Measurements from ENCODE around the gene SSTR5.

The SSTR5 gene

DNA sequence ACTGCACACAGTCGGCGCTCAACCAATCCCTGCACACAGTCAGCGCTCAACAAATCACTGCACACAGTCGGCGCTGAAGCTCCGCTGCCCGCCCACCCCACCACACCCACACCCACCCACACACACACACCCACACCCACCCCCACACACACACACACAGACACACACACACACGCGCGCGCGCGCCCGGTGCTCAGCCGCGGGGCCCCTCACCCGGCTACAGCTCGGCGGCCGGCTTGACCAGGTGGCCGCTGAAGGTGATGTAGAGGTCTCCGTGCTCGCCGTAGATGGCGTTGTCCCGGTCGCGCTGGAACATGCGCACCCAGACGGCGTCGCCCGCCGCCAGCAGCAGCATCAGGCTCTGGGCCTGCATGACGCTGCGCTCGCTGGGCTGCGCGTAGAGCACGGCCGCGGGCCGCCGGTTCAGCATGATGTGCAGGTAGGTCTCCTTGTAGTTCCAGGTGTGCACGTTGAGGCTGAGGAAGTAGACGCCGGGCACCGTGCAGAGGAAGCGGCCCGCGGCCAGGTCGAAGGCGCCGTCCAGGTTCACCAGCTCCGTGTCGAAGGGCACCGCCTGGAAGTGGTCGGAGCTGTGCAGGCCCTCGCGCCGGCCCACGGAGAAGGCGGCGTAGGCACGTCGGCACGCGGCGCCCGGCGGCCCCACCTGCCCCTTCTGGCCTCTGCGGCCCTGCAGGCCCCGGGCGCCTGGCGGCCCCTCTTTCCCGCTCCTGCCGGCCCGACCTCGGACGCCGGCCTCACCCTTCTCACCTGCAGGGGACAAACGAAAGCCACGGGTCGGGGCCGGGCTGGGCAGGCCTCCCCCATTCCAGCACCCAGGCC, 21.0 kb downstream of the SSTR5 start:
- Mint-ChIP-seq H3K4me1 (no peaks in the 10 kb centered on the region), H3K27me3 (no peaks in the 10 kb centered on the region), H3K36me3 (ENCODE audit: low read depth) (no peaks in the 10 kb centered on the region), H3K4me3 (no peak overlapping the region), H3K9me3 (no peaks in the 10 kb centered on the region), H3K27ac (no peak overlapping the region)
- peak; percentile 49 for ATAC-seq
- DNase-seq = peak; percentile 30

DNA sequence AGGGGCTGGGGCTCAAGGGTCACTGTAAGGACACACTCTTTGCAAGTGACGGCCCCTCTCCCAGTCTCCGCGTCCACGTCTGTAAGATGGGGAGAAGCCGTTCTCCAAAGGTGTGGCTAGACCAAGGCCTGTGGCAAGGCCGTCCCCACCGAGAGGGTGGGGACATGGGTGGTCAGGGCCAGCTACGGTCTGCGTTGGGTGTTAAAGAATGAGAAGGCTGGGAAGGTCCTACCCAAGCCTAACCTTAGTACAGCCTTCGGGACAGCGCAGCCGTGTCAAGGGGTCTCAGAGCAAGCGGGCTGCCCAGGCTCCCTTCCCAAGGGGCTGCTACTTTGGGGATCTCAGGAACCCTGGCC, 21.6 kb downstream of the SSTR5 start:
- Mint-ChIP-seq H3K9me3 (no peaks in the 10 kb centered on the region), H3K4me1 (no peaks in the 10 kb centered on the region), H3K4me3 (no peak overlapping the region), H3K36me3 (ENCODE audit: low read depth) (no peaks in the 10 kb centered on the region), H3K27ac (no peak overlapping the region), H3K27me3 (no peaks in the 10 kb centered on the region)
- no peak for DNase-seq
- ATAC-seq = no peak

DNA sequence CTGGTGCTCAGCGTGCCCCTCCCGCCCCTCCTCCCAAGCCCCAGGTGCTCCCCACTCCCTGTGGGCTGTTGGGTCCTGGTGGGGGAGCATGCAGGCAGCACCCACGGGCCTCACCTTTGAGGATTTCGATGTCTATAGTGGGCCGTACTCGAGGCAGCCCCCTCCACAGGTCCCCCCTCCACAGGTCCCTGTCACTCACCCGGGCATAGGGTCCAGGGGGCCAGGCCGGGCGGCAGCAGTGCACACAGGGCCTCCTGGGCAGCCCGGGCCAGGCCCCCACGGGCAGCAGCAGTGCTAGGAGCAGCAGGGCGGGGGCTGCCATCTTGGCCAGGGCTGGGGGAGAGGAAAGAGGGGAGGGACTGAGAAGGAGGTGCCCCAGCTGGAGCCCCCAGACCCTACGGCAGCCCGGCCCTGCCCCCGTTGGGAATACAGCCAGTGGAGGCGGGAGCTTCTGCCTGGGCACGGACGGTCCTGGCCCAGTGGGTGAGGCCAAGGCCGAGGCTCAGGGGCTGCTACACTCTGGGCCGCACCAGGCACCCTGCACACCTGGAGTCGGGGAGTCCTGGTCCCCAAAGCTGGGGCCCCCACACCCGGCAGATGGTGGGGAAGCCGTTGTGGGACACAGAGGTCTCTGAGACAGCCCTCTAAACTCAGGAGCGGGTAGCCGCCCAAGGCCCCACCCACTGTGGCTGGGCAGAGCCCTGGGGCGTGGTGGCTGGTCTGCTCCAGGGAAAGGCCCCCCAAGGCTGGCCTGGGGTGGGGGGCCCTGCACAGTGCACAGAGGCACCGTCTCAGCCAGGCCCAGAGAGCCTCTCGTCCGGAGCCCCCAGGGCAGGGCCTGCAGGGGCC, 22.3 kb downstream of the SSTR5 start:
- H3K36me3 Mint-ChIP-seq (ENCODE audit: low read depth) = no peaks in the 10 kb centered on the region
- ATAC-seq (no peak), DNase-seq (no peak)
- no peaks in the 10 kb centered on the region for H3K27me3 Mint-ChIP-seq
- H3K27ac Mint-ChIP-seq = no peak overlapping the region
- no peaks in the 10 kb centered on the region for H3K4me1 Mint-ChIP-seq
- H3K9me3 Mint-ChIP-seq = no peaks in the 10 kb centered on the region
- H3K4me3 Mint-ChIP-seq = no peak overlapping the region

DNA sequence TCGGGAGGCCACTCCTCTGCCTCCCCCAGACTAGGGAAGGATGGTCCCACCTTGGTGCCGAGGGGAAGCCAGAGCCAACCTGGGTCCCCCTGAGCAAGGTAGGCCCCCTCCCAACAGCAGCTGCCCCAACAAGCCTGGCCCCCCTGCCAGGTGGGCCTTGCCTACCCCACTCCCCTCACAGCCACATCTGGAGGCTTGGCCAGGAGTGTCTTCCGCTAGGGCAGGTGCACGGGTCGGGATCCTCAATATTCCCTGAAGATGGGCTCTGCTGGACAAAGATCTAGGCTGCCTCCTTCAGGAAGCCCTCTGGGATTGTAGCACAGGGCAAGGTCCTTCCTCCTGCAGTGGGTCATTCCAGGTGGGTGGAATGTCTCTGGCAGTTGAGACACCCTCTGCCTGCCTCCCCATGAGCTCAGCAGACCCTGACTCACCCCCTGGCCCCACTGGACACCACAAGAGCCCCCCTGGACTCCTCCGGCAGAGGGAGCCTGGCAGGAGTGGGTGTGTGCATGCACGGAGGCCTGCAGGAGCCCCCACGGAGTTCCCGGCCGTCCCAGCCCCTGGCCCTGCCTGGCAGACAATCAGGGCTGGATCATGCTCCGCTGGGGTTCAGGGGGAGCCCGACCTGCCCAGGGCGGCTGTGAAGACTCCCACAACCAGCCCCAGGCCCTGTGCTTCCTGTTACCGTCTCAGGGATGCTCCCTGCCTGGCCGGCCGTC, 23.1 kb downstream of the SSTR5 start:
- no peak for ATAC-seq
- no peaks in the 10 kb centered on the region for H3K27me3 Mint-ChIP-seq
- no peak overlapping the region for H3K4me3 Mint-ChIP-seq

DNA sequence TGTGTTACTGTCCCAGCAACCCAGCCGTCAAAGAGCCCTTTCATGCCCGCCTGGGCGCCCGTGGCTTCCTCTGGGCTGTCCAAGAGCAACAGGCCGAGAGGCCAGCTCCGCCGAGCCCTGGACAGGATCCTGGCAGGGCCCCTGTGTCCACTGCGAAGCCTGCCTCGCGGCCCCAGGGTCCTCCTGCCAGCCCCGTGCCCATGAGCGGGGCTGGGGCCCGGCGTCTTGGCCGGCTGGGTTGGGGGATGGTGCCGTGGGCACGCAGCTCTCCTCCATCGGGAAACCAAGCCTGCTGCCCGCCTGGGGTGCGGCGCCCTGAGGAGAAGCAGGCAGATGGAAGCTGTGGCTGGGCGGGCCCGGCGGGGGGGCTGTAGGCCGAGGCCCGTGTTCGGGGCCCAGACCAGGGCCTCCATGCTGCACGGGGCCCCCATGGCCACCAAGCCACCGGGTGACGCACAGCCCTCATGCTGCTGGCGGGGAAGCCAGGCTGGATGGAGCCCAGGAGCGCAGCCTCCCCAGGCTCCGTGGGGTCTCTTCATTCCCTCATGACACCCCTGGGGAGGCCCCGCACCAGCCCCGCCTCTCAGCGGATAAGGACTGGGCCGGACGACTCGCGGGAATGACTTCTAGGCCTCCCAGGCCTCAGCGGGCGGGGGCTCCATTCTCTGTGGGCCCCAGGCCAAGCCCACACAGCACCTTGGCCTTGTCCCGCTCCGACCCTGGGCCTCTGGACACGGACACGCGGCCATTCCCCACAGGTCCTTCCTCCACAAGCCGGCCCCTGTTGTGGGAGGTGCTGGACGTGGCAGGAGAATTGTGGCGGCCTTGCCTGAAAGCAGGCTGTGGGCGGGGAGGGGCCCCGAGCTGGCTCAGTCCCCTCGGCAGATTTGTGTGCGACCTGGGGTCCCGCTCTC, 23.9 kb downstream of the SSTR5 start, which contains the start of gene C1QTNF8:
TSS of gene C1QTNF8 (minus strand) at position 76 of the 914 bp plus-strand sequence. CDS start 1,322 bp downstream, outside the sequence.
- Mint-ChIP-seq H3K27ac (no peak within 1 kb of the TSS), H3K36me3 (ENCODE audit: low read depth) (no peaks in the 10 kb centered on the region), H3K4me1 (no peaks in the 10 kb centered on the region), H3K27me3 (no peaks in the 10 kb centered on the region), H3K4me3 (no peak within 1 kb of the TSS), H3K9me3 (no peaks in the 10 kb centered on the region)
- ATAC-seq (no peak), DNase-seq (no peak)

More for the DNA sequence above, 23.1 kb downstream of the SSTR5 start:
- H3K36me3 Mint-ChIP-seq (ENCODE audit: low read depth) = no peaks in the 10 kb centered on the region
- DNase-seq = no peak
- no peak overlapping the region for H3K27ac Mint-ChIP-seq
- no peaks in the 10 kb centered on the region for H3K4me1 Mint-ChIP-seq
- H3K9me3 Mint-ChIP-seq = no peaks in the 10 kb centered on the region

DNA sequence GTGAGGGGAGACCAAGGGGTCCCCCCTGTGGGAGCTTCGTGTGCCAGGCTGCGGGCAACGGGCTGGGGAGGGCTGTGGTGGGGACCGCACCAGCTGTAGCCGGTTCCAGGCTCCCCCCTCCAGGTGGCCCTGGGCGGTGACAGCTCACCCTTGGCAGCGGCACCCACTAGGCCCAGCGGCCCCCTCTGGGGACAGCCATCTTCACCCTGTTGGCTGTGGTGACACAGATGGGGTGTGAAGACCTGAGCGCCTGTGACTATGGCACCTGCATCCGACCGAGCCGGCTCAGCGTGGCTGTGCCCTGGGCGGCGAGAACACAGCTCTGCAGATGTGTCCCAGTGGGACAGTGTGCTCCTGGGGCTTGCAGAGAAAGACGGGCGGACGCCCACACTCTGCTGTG, 24.6 kb downstream of the SSTR5 start:
- Mint-ChIP-seq H3K36me3 (ENCODE audit: low read depth) (no peaks in the 10 kb centered on the region), H3K27ac (no peak overlapping the region), H3K27me3 (no peaks in the 10 kb centered on the region), H3K4me3 (no peak overlapping the region), H3K9me3 (no peaks in the 10 kb centered on the region), H3K4me1 (no peaks in the 10 kb centered on the region)
- DNase-seq (no peak), ATAC-seq (no peak)

DNA sequence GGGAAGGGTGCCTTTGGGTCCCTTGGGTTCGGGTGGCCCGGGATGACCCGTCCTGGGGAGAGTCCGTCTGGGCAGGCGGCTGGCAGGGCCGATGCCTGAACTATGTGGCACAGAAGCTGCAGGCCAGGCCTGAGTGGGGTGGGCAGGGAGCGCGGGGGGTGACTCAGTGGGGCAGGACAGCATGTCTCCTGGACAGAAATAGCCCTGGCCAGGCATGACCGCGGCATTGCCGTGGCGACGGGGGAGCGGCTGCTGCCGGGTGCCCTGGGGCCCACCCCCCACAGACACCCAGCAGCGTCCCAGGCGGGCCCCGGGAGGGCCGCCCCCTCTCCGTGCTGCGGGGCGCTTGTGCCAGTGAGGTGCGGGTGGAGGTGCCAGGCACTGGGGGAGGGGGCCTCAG, 25.3 kb downstream of the SSTR5 start:
- no peak for DNase-seq
- ATAC-seq = no peak
- Mint-ChIP-seq H3K4me1 (no peaks in the 10 kb centered on the region), H3K9me3 (no peaks in the 10 kb centered on the region), H3K4me3 (no peak overlapping the region), H3K27me3 (no peaks in the 10 kb centered on the region), H3K27ac (no peak overlapping the region), H3K36me3 (ENCODE audit: low read depth) (no peaks in the 10 kb centered on the region)

DNA sequence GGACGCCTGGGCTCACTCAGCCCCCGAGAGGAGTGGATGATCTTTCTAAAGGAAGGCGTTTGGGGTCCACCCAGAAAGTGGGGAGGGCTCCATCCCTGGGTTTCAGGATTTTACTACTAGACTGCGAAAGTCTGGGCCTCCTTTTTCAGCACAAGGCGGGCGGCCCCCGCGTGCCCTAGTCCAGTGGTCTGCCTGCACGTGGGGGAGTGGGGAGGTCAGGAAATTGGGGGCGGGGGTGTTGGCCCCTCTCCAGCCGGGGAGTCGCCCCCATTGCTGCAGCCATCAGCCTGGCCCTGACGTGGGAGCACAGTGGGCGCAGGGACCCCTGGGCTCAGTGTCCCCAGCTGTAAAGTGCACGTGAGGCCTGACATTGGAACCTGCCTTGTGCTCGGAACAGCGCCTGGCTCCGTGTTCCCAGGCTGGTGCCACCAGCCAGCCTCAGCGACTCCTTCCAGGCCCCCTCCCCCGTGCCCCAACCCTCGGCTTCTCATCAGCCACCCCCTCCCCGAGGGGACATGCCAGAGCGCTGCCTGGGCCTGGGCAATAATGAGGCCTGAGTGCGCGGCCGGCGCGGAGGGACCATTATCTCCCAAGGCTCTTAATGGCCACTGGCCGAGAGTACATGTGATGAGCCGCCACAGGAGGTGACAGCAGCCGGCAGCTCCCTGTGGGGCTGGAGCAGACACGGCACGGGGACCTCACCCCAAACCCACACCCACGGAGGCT, 25.9 kb downstream of the SSTR5 start:
- Mint-ChIP-seq H3K4me1 (no peaks in the 10 kb centered on the region), H3K4me3 (no peak overlapping the region), H3K36me3 (ENCODE audit: low read depth) (no peaks in the 10 kb centered on the region), H3K27me3 (no peaks in the 10 kb centered on the region), H3K9me3 (no peaks in the 10 kb centered on the region), H3K27ac (no peak overlapping the region)
- DNase-seq = no peak
- no peak for ATAC-seq

DNA sequence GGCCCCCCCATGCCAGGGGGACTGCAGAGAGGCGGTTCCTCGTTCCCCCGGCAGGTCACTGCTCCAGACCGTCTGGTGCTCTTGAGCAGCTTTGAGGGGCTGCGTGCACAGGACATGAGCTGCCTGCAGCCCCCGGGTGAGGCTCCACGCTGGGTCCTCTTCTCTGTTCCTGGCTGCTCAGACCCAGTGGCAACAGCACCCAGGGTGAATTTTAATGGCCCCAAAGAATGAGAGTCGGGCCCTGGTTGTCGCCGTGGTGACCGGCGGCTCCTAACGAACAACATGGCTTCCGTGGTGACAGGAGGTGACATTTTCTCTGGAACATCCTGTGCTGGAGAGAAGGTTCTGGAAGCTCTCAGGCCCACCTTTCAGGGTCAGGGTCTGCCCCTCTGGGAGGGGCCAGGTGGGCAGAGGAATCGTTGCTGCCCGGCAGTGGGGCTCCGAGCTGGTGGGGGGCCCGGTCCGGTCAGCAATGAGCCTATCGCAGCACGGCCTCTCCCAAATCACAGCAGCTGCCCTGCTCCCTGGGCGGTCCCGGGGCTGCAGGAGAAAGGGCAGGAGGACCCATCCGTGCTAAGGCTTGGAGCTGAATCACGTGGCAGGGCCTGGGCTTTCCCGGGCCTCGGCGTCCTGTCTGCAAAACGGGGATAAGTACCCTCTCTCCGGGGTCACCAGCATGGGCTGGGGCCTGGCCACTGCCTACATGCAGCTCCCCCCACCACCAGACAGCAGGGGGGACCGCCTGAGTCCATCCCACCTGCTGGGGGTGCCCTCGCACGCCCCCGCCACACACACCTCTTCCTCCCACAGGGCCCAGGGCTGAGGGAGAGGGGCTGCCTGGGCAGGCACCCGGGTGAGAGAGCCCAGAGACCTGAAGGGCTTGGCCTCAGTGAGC, 26.9 kb downstream of the SSTR5 start:
- ATAC-seq = no peak
- Mint-ChIP-seq H3K4me3 (no peak overlapping the region), H3K36me3 (ENCODE audit: low read depth) (no peaks in the 10 kb centered on the region), H3K4me1 (no peaks in the 10 kb centered on the region), H3K9me3 (no peaks in the 10 kb centered on the region), H3K27ac (no peak overlapping the region), H3K27me3 (peaks cover 3% of the 10 kb centered on the region)
- no peak for DNase-seq

DNA sequence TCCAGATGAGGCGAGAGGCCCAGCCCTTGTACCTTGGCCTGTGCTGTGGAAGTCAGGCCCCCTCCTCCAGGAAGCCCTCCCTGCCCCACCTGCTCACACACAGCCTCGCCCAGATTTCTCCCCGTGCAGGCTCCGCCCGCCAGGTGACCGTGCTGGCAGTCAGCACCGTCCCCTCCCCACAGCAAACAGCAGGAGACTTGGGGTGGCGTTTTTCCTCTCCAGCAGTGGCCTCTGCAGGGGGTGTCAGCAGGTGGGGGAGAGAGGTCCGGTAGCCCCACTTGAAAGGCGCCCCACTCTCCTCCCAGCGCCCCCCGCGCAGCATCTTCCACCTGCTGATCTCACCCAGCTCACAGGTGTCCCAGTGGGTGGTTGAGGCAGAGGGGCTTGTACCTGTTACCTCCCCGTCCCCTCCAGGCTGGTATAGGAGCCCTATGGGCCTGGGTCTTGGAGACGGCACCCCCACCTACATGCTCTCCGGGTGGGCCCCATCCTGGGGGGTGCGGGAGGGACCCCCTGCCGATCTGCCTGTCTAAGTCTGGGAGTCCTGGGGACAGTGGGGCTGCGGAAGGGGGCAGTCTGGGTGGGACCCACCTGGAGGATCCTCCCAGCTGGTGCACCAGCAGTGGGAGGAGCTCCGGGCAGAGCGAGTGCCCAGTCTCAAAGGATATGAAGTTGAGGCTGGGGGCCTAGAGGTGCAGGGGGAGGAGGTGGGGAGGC, 27.7 kb downstream of the SSTR5 start:
- no peaks in the 10 kb centered on the region for H3K36me3 Mint-ChIP-seq (ENCODE audit: low read depth)
- ATAC-seq = no peak

DNA sequence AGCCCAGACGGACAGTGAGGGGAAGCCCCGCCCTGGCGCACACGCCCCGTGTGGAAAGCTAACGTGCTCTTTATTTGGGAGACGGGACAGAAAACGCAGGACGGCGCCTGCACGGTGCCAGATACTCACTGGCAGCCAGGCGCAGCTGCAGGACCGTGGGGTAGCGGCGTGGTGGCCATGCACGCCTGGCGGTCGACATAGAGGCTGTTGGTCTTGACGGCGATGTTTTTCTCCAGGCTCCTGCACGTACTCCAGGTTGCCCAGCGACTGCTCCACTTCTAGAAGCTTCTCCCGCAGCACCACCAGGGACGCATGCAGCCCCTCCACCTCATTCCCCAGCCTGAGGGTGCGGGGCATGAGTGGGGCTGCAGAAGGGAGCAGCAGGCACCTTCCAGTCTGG, 28.6 kb downstream of the SSTR5 start:
- DNase-seq (no peak), ATAC-seq (no peak)
- Mint-ChIP-seq H3K36me3 (ENCODE audit: low read depth) (no peaks in the 10 kb centered on the region), H3K27me3 (peaks cover 7% of the 10 kb centered on the region), H3K9me3 (no peaks in the 10 kb centered on the region), H3K4me1 (no peaks in the 10 kb centered on the region), H3K4me3 (no peak overlapping the region), H3K27ac (no peak overlapping the region)

More for the DNA sequence above, 27.7 kb downstream of the SSTR5 start:
- peaks cover 5% of the 10 kb centered on the region for H3K27me3 Mint-ChIP-seq
- DNase-seq = no peak
- no peak overlapping the region for H3K4me3 Mint-ChIP-seq
- no peak overlapping the region for H3K27ac Mint-ChIP-seq
- H3K9me3 Mint-ChIP-seq = no peaks in the 10 kb centered on the region
- no peaks in the 10 kb centered on the region for H3K4me1 Mint-ChIP-seq

DNA sequence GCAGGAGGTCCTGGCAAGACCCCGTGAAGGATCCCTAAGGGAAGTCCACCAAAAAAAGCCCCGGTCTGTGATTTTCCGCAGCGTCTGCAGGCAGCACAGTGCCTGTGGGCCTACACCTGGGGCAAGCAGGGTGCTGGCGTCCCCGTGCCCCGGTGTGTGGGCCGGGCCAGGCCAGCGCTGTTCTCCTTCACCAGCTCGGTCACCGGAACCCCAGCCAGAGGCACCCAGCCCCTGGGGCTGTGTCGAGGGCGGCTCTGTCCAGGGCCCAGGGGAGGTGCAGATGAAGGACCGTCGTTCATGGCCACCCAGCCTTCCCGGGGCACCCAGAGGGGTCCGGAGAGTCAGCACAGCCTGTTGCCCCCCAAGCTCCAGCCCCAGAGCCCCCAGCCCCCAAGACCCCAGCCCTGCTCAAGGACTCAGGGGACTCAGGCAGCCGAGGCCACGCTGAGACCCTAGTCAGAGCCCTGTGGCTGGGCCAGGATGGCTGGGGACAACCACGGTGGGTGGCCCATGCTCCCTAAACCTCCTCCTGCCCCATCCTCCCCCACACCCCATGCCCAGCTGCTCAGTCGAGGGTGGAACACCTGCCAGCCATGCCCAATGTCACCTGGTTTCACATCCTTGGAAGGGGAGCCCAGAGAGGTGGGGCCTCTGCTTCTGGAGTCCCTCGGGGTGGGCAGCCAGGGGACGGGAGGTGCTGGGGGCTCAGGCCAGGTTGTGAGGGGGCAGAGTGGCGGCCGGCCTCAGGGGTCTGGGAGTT, 29.2 kb downstream of the SSTR5 start:
- H3K27ac Mint-ChIP-seq = no peak overlapping the region
- H3K36me3 Mint-ChIP-seq (ENCODE audit: low read depth) = no peaks in the 10 kb centered on the region
- ATAC-seq (no peak), DNase-seq (no peak)
- no peak overlapping the region for H3K4me3 Mint-ChIP-seq
- peaks cover 9% of the 10 kb centered on the region for H3K27me3 Mint-ChIP-seq
- H3K4me1 Mint-ChIP-seq = no peaks in the 10 kb centered on the region
- H3K9me3 Mint-ChIP-seq = no peaks in the 10 kb centered on the region

All from activated naive CD8-positive, alpha-beta T cell treated with anti-CD3 and anti-CD28 coated beads, Interleukin-2, amount 50 U/mL, for 24 hours (primary cell).